COLO668 (cell line): Measurements from ENCODE around the gene AGAP3.

Experiments used
- DNase-seq: peaks from one replicate; lab custom pipeline; 2025; ENCODE audit not compliant: unreplicated experiment; lab: John Stamatoyannopoulos, UW

AGAP3 gene

GRCh38 chr7:151134743-151135524, 48.7 kb downstream of the AGAP3 start:
- no peak for DNase-seq

- no peak for DNase-seq
Observed at GRCh38 chr7:151135525-151135845, 49.2 kb downstream of the AGAP3 start.

DNA sequence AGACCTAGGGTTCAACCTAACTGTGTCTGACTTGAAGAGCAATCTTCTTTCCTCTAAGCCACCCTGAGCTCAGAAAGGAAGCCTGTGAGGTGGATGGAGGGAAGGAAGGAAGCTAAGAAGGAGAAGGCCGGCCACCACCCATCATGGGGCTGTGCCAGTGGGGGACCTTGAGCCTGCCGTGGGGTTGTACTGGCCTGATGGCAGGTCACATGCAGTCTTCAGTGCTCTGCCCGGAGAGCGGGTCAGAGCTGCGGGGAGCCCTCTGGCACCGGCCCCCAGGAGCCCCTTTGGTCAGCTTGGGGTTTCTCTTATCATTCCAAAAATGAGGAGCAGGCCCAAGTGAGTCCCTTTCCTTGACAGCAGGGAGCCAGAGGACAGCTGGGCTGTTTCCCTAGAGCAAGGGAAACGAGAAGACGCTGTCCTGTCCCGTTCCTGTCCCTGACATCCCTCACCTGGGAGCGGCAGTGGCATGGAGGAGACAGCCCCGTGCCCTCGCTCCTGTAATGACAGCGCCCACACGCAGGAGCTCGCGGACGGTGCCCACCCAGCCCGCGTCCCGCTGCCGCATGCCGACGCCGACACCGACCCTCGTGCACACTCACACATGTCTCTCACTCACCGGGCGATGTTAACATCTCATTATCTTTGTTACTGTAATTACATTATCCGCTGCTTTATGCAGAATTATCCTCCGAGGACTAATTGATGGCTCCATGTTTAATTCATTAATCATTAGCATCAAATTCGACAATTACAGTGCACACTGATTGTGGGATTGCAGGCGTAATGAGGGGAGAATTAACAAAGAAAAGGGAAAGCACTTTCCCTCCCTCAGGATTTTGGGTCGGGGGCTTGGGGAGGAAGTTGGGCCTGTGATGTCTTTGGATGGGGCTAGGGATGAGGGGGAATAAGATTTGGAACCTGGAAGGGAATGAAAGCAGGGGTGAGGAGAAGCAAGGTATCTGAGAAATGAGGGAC, 49.9 kb downstream of the AGAP3 start:
- no peak for DNase-seq

DNA sequence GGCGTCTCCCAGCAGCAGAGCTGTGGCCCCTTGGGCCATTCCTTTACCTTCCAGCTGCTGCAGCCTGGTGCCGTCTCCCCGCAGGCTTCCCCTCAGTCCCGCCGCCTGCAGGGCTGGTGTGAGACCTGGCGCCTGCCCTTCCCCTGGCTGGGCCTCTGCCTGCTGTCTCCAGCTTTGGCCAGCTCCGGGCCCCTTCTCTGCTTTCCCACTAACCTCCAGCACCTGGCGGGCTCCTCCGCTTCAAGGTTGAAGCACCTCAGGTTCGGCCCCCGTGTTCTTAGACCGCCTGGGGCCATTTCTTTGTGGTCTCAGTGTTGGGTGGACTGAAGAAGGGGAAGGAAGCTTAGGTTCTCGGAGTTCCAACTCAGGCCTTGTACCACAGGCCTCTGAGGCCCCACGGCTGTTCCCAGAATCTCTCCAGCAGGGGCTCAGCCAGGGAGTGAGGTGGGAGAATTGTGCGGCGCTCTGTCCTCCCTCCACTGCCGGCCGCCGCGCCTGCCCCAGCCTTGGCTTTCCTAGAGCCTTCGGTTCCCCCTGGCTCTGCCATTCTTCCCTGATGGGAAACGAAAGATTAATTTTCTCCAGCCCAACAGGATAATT, 50.9 kb downstream of the AGAP3 start:
- no peak for DNase-seq

DNA sequence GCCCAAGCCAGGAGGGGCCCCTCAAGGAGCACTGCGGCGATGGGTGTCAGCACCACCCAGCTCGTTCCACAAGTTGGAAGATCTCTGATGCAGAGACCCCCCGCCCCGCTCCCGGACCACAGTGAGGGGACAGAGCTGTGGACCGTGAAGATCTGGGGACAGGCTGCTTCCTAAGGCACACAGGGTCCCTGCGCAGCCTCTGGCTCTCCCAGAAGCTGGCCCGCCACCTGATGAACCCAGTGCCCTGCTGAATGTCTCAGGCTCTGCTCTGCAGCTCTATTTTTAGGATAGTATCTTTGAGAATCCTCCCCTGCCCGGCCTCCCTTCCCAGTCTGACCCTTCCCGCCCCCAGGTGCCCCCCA, 51.5 kb downstream of the AGAP3 start:
- DNase-seq, result no peak

DNA sequence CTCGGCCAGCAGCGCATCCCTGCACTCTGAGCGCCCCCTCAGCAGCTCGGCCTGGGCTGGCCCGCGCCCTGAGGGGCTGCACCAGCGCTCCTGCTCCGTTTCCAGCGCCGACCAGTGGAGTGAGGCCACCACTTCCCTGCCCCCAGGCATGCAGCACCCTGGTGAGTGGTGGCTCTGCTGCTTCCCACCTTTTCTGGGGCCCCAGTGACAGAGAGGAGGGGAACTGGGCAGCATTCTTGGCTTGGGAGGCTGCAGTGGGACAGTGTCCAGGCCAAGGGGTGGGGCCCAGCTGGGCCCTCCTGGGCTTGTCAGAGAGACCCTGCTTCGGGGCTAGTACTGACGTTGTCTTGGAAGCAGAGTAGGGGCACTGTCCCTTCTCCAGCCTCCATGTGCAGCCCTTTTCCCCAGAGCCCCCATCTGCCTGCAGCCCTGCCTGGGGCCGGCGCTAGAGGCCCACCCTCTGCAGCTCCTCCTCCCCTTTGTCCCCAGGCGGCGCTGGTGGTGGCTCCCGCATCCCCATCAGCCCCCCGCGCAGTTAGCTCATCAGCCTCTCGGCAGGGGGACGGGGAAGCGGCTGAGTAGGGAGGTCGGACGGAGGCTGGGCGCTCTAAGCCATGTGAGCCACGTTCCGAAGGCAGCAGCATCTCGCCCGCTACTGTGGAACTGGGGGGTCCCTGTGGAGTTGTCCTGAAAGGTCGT, 52.0 kb downstream of the AGAP3 start:
- DNase-seq, result no peak

DNA sequence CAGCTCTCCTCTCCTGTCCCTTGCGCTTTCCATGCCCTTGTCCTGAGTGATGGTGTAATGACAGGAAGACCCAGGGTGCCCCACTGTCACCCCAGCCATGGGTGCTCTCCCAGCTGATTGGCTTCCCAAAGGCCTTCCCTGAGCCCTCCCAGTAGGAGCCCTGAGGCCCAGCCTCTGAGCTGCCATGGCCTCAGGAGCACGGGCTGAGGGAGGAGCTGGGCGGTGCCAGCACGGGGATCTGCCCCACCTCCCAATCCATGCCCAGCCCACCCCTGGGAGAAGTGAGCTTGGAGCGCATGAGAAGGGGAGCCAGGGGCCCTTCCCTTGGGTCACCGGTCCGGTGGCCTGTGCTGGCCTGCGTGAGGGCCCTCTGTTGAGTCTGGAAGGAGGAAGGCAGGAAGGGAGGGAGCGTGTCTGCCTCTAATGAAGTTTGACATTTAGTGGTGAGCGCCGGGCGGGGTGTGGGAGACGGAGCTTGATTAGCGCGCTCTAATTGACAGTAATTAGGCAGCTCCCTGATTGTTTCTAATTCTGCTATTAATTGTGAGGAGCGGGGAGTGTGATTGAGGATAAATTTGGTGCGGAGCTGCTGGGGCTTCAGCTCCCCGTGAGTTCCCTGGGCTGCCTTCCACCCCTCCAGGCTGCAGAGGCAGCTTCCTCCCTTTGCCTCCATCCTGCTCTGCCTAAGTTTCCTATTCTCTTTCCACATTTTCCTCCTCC, 53.0 kb downstream of the AGAP3 start:
- DNase-seq, result no peak

- DNase-seq, result no peak
Observed at GRCh38 chr7:151139791-151140190, 53.5 kb downstream of the AGAP3 start.

GRCh38 chr7:151140826-151141225, 54.6 kb downstream of the AGAP3 start:
- no peak for DNase-seq

DNA sequence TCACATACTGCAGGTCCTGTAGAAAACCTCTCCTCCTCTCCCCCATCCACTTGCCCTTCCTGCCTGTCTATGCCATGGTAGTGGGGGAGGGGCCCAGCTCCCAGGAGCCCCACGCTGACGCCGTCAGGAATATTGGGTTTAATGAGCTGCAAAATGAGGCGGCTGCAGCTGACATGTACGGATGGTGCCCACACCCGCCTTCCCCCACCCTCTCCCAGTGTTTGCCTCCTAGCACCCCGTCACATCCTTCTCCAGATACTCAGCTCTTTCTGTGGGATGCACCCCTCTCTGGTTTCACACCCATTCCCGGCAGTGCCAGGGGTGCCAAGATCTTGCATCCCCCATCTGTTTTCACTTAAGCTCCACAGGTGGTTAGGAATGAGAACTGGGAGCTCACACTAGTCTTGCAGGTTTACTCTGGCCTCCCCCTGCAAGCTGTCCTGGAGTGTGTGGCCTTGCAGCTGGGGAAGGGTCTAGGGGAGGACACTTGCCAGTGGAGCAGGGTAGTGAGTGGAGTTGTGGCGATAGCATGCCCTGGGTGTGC, 55.1 kb downstream of the AGAP3 start:
- DNase-seq, result no peak

DNA sequence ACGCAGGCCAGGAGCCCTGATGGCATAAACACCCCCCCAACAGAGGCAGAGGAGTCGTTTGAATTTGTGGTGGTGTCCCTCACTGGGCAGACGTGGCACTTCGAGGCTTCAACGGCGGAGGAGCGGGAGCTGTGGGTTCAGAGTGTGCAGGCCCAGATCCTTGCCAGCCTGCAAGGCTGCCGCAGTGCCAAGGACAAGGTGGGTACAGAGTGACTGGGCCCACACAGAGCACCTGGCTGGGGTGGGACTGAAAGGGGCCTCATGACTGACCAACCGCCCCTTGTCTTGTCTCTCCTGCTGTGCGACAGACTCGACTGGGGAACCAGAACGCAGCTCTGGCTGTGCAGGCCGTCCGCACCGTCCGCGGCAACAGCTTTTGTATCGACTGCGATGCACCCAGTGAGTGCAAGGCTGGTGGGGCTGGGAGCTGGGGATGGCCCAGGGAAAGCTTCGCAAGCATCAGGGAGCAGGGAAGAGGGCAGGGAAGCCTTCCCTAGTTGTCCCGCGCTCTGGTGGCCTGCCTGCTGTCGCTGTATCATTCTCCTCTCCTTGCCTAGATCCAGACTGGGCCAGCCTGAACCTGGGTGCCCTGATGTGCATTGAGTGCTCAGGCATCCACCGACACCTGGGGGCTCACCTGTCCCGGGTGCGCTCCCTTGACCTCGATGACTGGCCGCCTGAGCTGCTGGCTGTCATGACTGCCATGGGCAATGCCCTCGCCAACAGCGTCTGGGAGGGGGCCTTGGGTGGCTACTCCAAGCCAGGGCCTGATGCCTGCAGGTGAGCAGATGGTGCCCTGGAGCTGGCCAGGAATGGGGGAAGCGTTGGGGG, 55.8 kb downstream of the AGAP3 start:
- no peak for DNase-seq

GRCh38 chr7:151142686-151143040, 56.4 kb downstream of the AGAP3 start:
- no peak for DNase-seq

DNA sequence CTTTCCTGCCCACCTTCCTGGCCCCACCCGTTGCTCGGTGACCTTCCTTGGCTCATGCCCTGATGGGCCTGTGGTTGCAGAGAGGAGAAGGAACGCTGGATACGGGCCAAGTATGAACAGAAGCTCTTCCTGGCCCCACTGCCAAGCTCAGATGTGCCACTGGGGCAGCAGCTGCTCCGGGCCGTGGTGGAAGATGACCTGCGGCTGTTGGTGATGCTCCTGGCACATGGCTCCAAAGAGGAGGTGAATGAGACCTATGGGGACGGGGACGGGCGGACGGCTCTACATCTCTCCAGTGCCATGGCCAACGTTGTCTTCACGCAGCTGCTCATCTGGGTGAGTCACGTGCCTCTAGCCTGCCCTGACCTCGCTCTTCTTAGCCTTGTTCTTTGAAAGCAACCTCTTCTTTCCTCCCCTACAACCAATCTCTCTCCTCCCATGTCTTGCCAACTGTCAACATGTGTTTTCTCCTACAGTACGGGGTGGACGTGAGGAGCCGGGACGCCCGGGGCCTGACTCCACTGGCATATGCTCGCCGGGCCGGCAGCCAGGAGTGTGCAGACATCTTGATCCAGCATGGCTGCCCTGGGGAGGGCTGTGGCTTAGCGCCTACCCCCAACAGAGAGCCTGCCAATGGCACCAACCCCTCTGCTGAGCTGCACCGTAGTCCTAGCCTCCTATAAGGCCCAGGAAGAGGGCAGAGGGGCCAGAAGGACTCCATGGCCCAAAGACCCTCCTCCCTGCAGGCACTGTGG, 57.2 kb downstream of the AGAP3 start:
- no peak for DNase-seq

- no peak for DNase-seq
Observed at GRCh38 chr7:151144387-151144786, 58.1 kb downstream of the AGAP3 start.

DNA sequence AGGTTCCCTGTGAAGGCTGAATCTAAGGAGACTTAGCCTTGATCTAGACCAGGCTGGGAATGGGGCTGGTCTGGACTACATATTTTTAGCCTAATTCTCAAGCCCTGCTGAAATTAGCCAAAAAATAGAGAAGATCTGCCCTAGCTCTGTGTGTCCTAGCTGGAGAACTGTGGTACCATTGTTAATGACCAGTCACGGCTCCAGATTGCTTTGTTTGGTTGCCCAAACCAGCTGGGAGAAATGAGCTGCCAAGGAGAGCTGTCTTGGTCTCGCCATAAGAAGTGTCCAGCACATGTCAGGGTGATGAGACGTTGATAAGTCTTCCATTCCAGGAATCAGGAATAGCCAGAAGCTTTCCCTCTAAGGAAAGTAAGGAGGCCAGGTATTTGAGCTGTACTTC, 60.5 kb downstream of the AGAP3 start:
- DNase-seq, result no peak

GRCh38 chr7:151148319-151149259, 62.3 kb downstream of the AGAP3 start:
- DNase-seq, result no peak

- no peak for DNase-seq
Observed at GRCh38 chr7:151150388-151150787, 64.1 kb downstream of the AGAP3 start.
